ENCODE data around the gene GAL3ST2. TPM values are rescaled to one million over a fixed set of nuclear protein-coding genes. Genes with fewer than 3 reads are reported as not detected.

The GAL3ST2 gene
- total RNA-seq, 1 donor from 2014 or later, result not detected

GRCh38 chr2:241811201-241811951, 34.8 kb downstream of the GAL3ST2 start:
- no peak for DNase-seq (ENCODE audit: low read depth)
- no peak for TF ChIP-seq CTCF (conservative IDR thresholded peaks at IDR 0.05; ENCODE audit: low read depth, low read length)
- no peak overlapping the region for H3K4me3 ChIP-seq (ENCODE audit: low read depth, low read length)

GRCh38 chr2:241811952-241812729, 35.5 kb downstream of the GAL3ST2 start:
- no peak for TF ChIP-seq CTCF (conservative IDR thresholded peaks at IDR 0.05; ENCODE audit: low read depth, low read length)
- no peak overlapping the region for H3K4me3 ChIP-seq (ENCODE audit: low read depth, low read length)
- no peak for DNase-seq (ENCODE audit: low read depth)

GRCh38 chr2:241812730-241813643, 36.4 kb downstream of the GAL3ST2 start:
- no peak for DNase-seq (ENCODE audit: low read depth)
- TF ChIP-seq CTCF (conservative IDR thresholded peaks at IDR 0.05; ENCODE audit: low read depth, low read length), result no peak
- H3K4me3 ChIP-seq (ENCODE audit: low read depth, low read length), result no peak overlapping the region

- no peak overlapping the region for H3K4me3 ChIP-seq (ENCODE audit: low read depth, low read length)
- no peak for TF ChIP-seq CTCF (conservative IDR thresholded peaks at IDR 0.05; ENCODE audit: low read depth, low read length)
- DNase-seq (ENCODE audit: low read depth), result no peak
These were observed 37.2 kb downstream of the GAL3ST2 start for GRCh38 chr2:241813644-241814392.

GRCh38 chr2:241814393-241814642, 37.7 kb downstream of the GAL3ST2 start:
- DNase-seq (ENCODE audit: low read depth), result no peak
- no peak for TF ChIP-seq CTCF (conservative IDR thresholded peaks at IDR 0.05; ENCODE audit: low read depth, low read length)
- H3K4me3 ChIP-seq (ENCODE audit: low read depth, low read length), result no peak overlapping the region
